Neural cell (in vitro differentiated cells): ENCODE data around the gene SLC13A3. TPM values are rescaled to one million over a fixed set of nuclear protein-coding genes. Genes with fewer than 3 reads are reported as not detected.

Experiments
- H2AFZ ChIP-seq: fragments of 200-600, 300-800 bp; sonication (generic), shearing (Covaris generic); 2 replicates; pipeline ENCODE4 v1.6.0; 2014; ENCODE audit warnings: low read depth, mild to moderate bottlenecking, antibody characterized with exemption, low read length, moderate library complexity
- H3F3A ChIP-seq: fragments of 200-600 bp; shearing (Covaris generic); 2 replicates; pipeline ENCODE4 v1.6.1; 2016; ENCODE audit warnings: mild to moderate bottlenecking, moderate library complexity, mixed read lengths, antibody characterized with exemption, low read length; ENCODE audit not compliant: insufficient read depth, poor library complexity, severe bottlenecking
- H3K27ac ChIP-seq: fragments of 200-600, 300-800 bp; sonication (generic), shearing (Covaris generic); 2 replicates; pipeline ENCODE4 v1.5.1; 2014; ENCODE audit warnings: mild to moderate bottlenecking, low read length, moderate library complexity
- H3K27me3 ChIP-seq: fragments of 300-800, 200-600 bp; sonication (generic), shearing (Covaris generic); 2 replicates; pipeline ENCODE4 v1.6.0; 2014; ENCODE audit warnings: mild to moderate bottlenecking, low read depth, low read length, moderate library complexity; ENCODE audit not compliant: insufficient read depth
- H3K36me3 ChIP-seq: fragments of 300-800, 200-600 bp; sonication (generic), shearing (Covaris generic); 2 replicates; pipeline ENCODE4 v1.5.1; 2014; ENCODE audit warnings: mild to moderate bottlenecking, antibody characterized with exemption, low read length, moderate library complexity; ENCODE audit not compliant: insufficient read depth
- H3K4me2 ChIP-seq: fragments of 300-800, 200-600 bp; sonication (generic), shearing (Covaris generic); 2 replicates; pipeline ENCODE4 v1.6.0; 2014; ENCODE audit warnings: mild to moderate bottlenecking, low read length
- H3K4me3 ChIP-seq: fragments of 300-800, 200-600 bp; sonication (generic), shearing (Covaris generic); 2 replicates; pipeline ENCODE4 v1.5.1; 2014; ENCODE audit warnings: mild to moderate bottlenecking, low read length, moderate library complexity
- H3K79me2 ChIP-seq: fragments of 200-600 bp; shearing (Covaris generic); replicated peaks from 2 replicates; pipeline ENCODE4 v1.6.0; 2014; ENCODE audit warnings: mild to moderate bottlenecking, low read length, moderate library complexity; ENCODE audit not compliant: insufficient read depth
- H3K9ac ChIP-seq: fragments of 300-800, 200-600 bp; sonication (generic), shearing (Covaris generic); 2 replicates; pipeline ENCODE4 v1.6.1; 2016; ENCODE audit warnings: mild to moderate bottlenecking, low read length, mixed read lengths
- H3K9me2 ChIP-seq: fragments of 200-600 bp; shearing (Covaris generic); 2 replicates; pipeline ENCODE4 v1.6.1; 2016; ENCODE audit warnings: mild to moderate bottlenecking, low read length, mixed read lengths; ENCODE audit not compliant: insufficient read depth
- H3K9me3 ChIP-seq: fragments of 200-600, 300-800 bp; sonication (generic), shearing (Covaris generic); 2 replicates; pipeline ENCODE4 v1.6.1; 2016; ENCODE audit warnings: mild to moderate bottlenecking, mixed run types, low read length, moderate library complexity, mixed read lengths
- H4K20me1 ChIP-seq: fragments of 200-600 bp; shearing (Covaris generic); 2 replicates; pipeline ENCODE4 v1.6.1; 2016; ENCODE audit warnings: mild to moderate bottlenecking, mixed run types; ENCODE audit not compliant: insufficient read depth
- EP300 ChIP-seq: fragments of 450-650 bp; conservative IDR thresholded peaks from 2 replicates; pipeline ENCODE4 v1.6.1; 2014; ENCODE audit warnings: antibody characterized with exemption, mild to moderate bottlenecking, moderate library complexity; ENCODE audit not compliant: poor library complexity, severe bottlenecking
- EZH2 ChIP-seq: fragments of 200-600, 300-800 bp; shearing (Covaris generic), sonication (generic); IDR thresholded peaks from 2 replicates; pipeline ENCODE4 v1.6.1; 2014; ENCODE audit warnings: antibody characterized with exemption, low read length, borderline replicate concordance, mild to moderate bottlenecking; ENCODE audit not compliant: insufficient read depth, poor library complexity, severe bottlenecking
- MXI1 ChIP-seq: fragments of 450-650 bp; conservative IDR thresholded peaks from 2 replicates; pipeline ENCODE4 v1.6.1; 2014; ENCODE audit warnings: antibody characterized with exemption, mild to moderate bottlenecking; ENCODE audit not compliant: poor library complexity, severe bottlenecking
- POLR2AphosphoS5 ChIP-seq: IDR thresholded peaks from 2 replicates; pipeline ENCODE4 v1.6.1; 2012
- RAD21 ChIP-seq: fragments of 450-650 bp; conservative IDR thresholded peaks from 2 replicates; pipeline ENCODE4 v1.6.1; 2014; ENCODE audit warnings: antibody characterized with exemption, mild to moderate bottlenecking, moderate library complexity
- SMC3 ChIP-seq: fragments of 450-650 bp; conservative IDR thresholded peaks from 2 replicates; pipeline ENCODE4 v1.6.1; 2014; ENCODE audit warnings: antibody characterized with exemption, mild to moderate bottlenecking, moderate library complexity; ENCODE audit not compliant: poor library complexity
- TAF1 ChIP-seq: IDR thresholded peaks from 2 replicates; pipeline ENCODE4 v1.6.1; 2012; ENCODE audit warnings: low read depth
- polyA plus RNA-seq: library from polyadenylated mRNA; depleted of rRNA; stranded (reverse); fragments of >200 nt; gene quantifications from 2 replicates; pipeline ENCODE4 v1.2.3, GENCODE V29; 2014
- TF ChIP-seq, protein P1 (sequence below): fragments of 450-650 bp; IDR thresholded peaks from 2 replicates; pipeline ENCODE4 v1.5.1; 2014; ENCODE audit warnings: antibody characterized with exemption, mild to moderate bottlenecking, moderate library complexity; ENCODE audit not compliant: poor library complexity, severe bottlenecking
- TF ChIP-seq, protein P2 (sequence below): IDR thresholded peaks from 2 replicates; pipeline ENCODE4 v1.6.1; 2012; ENCODE audit warnings: borderline replicate concordance

SLC13A3 gene
- polyA plus RNA-seq, 1 donor from 2014 or later = 5.5 TPM

DNA sequence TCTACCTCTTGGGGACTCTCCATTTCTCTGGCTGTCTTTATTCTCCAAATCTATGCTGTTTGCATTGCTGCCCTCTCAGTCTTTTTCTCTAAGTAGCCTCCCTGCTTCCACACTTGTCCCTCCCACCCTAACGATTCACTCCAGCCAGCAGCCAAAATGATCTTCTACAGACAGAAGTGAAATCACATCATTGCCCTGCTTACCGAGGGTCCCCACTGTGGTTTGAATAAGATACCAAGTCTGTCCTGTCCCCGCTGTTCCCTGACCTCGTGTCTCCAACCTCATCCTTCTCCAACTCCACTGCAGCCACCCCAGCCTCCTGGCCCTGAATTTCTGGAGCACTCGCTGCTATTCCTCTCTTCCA lies 89.3 kb downstream of the SLC13A3 start:
- H2AFZ ChIP-seq = no peak overlapping the region
- no peaks in the 10 kb centered on the region for H3K36me3 ChIP-seq
- H3K27me3 ChIP-seq = no peaks in the 10 kb centered on the region
- no peaks in the 10 kb centered on the region for H3K79me2 ChIP-seq
- H3K27ac ChIP-seq = no peak overlapping the region
- no peaks in the 10 kb centered on the region for H3K9me3 ChIP-seq
- H3K9ac ChIP-seq = no peak overlapping the region
- H3F3A ChIP-seq = no peaks in the 10 kb centered on the region
- H3K9me2 ChIP-seq = no peaks in the 10 kb centered on the region
- no peak overlapping the region for H3K4me2 ChIP-seq
- H4K20me1 ChIP-seq = no peaks in the 10 kb centered on the region
- peak overlapping the region; percentile 13 for H3K4me3 ChIP-seq
- no peak for TF ChIP-seq RAD21
- TF ChIP-seq SMC3 = no peak
- no peak for TF ChIP-seq TAF1
- TF ChIP-seq, protein P1, sequence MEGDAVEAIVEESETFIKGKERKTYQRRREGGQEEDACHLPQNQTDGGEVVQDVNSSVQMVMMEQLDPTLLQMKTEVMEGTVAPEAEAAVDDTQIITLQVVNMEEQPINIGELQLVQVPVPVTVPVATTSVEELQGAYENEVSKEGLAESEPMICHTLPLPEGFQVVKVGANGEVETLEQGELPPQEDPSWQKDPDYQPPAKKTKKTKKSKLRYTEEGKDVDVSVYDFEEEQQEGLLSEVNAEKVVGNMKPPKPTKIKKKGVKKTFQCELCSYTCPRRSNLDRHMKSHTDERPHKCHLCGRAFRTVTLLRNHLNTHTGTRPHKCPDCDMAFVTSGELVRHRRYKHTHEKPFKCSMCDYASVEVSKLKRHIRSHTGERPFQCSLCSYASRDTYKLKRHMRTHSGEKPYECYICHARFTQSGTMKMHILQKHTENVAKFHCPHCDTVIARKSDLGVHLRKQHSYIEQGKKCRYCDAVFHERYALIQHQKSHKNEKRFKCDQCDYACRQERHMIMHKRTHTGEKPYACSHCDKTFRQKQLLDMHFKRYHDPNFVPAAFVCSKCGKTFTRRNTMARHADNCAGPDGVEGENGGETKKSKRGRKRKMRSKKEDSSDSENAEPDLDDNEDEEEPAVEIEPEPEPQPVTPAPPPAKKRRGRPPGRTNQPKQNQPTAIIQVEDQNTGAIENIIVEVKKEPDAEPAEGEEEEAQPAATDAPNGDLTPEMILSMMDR = no peak

DNA sequence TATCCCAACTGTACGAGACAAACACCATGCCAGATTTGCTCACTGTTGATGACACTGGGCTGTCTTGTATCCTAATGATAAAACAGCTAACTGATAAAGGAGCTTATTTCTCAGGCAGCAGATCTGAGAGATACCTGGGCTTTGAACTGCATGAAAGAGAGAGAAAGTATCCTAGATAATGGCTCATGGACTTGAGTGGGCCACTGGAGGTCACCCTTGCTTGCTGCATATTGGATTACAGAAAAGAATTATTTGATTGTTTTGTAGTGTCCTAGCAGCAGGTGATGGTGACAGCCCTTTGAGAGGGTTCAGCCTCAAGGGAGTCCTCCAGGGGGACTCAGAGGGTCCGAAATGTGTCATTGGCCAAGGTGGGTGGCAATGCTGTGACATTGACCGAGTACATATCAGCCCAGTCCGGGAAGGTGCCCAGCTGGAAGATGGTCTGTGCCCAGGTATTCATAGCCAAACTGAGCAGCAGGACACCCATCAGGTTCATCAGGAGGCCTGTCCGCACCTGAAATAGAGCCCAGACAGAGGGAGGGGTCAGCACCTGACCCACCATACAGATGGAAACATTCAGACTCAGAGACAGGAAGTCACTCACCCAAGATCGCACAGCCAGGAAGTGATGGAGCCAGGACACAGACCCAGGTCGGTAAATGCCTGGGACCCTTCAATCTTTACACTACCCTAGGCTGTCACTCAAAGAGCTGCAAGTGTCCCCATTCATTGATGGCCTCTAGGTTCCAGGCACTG lies 91.4 kb downstream of the SLC13A3 start:
- Histone ChIP-seq H3K27me3 (no peaks in the 10 kb centered on the region), H3F3A (no peaks in the 10 kb centered on the region), H3K4me3 (no peak overlapping the region), H3K4me2 (no peak overlapping the region), H3K9ac (no peak overlapping the region), H3K36me3 (no peaks in the 10 kb centered on the region), H4K20me1 (no peaks in the 10 kb centered on the region), H3K9me3 (no peaks in the 10 kb centered on the region), H2AFZ (no peak overlapping the region), H3K27ac (no peak overlapping the region), H3K9me2 (no peaks in the 10 kb centered on the region), H3K79me2 (no peaks in the 10 kb centered on the region)
- TF ChIP-seq EZH2 = no peak
- no peak for TF ChIP-seq SMC3
- no peak for TF ChIP-seq TAF1
- TF ChIP-seq, protein P2, sequence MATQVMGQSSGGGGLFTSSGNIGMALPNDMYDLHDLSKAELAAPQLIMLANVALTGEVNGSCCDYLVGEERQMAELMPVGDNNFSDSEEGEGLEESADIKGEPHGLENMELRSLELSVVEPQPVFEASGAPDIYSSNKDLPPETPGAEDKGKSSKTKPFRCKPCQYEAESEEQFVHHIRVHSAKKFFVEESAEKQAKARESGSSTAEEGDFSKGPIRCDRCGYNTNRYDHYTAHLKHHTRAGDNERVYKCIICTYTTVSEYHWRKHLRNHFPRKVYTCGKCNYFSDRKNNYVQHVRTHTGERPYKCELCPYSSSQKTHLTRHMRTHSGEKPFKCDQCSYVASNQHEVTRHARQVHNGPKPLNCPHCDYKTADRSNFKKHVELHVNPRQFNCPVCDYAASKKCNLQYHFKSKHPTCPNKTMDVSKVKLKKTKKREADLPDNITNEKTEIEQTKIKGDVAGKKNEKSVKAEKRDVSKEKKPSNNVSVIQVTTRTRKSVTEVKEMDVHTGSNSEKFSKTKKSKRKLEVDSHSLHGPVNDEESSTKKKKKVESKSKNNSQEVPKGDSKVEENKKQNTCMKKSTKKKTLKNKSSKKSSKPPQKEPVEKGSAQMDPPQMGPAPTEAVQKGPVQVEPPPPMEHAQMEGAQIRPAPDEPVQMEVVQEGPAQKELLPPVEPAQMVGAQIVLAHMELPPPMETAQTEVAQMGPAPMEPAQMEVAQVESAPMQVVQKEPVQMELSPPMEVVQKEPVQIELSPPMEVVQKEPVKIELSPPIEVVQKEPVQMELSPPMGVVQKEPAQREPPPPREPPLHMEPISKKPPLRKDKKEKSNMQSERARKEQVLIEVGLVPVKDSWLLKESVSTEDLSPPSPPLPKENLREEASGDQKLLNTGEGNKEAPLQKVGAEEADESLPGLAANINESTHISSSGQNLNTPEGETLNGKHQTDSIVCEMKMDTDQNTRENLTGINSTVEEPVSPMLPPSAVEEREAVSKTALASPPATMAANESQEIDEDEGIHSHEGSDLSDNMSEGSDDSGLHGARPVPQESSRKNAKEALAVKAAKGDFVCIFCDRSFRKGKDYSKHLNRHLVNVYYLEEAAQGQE = no peak
- TF ChIP-seq RAD21 = no peak
- no peak for TF ChIP-seq POLR2AphosphoS5
- no peak for TF ChIP-seq EP300
- TF ChIP-seq, protein P1 = no peak
- TF ChIP-seq MXI1 = no peak
